GM18519 (cell line): ENCODE results near the gene PPCS.
A peak's percentile ranks its signal among the peaks of the same experiment; 100 is the strongest.

ENCODE experiments used
- ATAC-seq: cut with Tn5 transposase; IDR thresholded peaks from one replicate; pipeline ENCODE4 v1.9.1; 2021; ENCODE audit warnings: mild to moderate bottlenecking, moderate library complexity; ENCODE audit not compliant: unreplicated experiment, low FRiP score

Gene PPCS

DNA sequence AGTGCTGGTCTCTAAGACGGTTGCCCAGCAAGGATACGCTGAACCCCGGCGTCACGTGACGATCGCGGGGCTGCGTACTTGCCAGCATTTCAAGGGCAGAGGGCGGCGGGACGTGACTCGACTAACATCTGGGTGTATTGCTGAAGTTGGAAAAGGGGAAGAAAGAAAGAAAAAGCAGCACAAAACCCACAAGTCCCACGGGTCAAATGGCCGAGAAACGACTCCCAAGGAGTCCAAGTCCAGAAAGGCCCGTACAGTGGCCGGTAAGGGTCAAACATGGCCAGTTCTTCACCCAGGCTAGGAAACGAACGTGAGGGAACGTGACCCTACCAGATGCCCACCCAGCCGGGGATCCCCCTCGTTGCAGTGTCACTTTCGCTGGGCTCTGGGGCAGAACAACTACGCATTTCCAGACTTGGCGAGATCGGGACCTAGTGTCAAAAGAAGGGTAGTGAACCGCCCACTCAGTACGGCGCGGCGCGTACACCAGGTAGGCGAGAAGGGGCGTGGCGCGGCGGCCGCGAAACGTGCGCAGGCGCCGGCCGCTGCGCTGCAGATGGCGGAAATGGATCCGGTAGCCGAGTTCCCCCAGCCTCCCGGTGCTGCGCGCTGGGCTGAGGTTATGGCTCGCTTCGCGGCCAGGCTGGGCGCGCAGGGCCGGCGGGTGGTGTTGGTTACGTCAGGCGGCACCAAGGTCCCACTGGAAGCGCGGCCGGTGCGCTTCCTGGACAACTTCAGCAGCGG lies at the start of gene PPCS, which contains the start of gene ZMYND12:
TSS of gene PPCS (plus strand) at position 534 of the 744 bp plus-strand sequence. CDS start at position 557, 23 bp downstream.
TSS of gene ZMYND12 (minus strand) at position 13 of the 744 bp plus-strand sequence. CDS start 25 bp downstream, outside the sequence.
- peak; percentile 71 for ATAC-seq

DNA sequence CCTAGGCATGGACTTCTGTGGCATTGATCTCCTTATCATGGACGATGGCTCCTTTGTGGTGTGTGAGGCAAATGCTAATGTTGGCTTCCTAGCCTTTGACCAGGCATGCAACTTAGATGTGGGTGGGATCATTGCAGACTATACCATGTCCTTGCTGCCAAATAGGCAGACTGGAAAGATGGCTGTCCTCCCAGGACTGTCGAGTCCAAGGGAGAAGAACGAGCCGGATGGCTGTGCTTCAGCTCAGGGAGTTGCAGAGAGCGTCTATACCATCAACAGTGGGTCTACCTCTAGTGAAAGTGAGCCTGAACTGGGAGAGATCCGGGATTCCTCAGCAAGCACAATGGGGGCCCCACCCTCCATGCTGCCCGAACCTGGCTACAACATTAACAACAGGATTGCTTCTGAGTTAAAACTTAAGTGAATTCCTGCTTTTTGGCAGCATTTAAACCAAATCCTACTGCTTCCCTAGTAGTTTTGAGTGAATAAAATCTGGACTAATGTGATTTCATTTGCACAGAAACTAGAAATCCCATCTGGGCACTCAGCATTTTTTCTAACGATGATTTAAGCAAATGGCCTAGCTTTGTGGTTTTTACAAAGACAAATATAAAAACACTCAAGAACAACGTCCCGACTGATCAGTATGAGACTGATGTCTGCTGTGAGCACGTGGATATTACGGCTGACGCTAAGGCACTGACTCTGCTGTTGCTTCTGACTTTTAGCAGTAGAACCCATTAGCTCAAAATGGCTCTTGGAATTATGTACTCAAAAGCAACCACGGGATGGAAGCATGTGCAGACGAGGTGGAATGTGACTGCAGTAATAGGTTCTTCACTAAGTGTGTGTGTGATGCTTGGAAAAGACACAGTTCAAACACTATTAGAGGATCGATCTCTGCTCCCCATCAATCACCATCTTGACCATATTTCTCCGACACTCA lies 41.5 kb upstream of the PPCS start:
- ATAC-seq, result no peak

DNA sequence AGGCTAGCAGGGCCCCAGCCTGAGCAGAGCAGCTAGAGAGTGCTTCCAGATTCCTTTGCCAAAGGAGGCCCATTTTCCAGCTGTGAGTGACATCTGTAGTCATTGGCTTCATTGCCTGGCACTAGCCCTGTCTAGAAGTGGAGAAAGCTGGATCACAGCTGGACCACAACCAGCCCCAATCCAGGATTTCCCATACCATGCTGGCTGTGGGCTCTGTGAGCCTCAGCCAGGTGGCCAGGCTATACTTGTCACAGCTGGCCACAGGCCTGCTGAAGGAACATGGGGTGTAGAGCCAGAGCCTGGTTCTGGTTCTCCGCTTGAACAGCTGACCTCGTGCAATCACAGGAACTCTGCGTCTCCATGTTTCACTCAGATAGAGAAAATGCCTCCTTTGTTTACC lies 39.2 kb upstream of the PPCS start:
- no peak for ATAC-seq

- ATAC-seq, result no peak
Measured at GRCh38 chr1:42418516-42418915, 37.8 kb upstream of the PPCS start.

DNA sequence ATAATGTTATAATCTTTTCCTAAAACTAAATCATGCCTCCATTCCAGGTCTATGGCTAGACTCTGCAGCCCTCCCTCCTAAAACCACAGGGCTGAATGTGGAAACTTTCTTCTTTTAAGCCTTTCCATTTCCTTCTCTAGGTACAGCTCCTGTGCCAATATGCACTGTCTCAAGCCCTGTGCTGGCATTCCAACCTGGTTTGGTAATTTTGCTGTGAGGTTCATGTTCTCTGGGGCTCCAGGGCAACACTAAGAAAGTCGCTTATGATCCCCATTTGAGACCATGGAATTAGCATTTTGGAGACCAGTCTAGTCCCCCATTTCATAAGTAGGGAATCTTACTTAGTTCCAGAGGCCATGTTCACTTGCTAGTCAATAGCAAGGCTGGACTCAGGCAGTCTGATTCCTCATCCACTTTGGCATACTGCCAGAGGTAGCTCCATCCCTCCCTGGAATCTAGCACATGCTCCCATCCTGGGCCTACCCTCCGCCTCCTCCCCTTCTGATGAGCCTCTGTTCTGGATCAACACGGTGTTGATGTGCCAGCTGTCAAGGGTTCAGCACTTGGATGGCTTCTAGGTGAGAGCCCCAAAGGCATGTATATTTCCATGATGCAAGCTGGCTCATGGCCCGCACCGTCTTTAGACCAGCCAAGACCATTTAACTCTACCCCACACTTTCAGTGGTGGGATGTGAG lies 37.1 kb upstream of the PPCS start:
- ATAC-seq, result no peak

DNA sequence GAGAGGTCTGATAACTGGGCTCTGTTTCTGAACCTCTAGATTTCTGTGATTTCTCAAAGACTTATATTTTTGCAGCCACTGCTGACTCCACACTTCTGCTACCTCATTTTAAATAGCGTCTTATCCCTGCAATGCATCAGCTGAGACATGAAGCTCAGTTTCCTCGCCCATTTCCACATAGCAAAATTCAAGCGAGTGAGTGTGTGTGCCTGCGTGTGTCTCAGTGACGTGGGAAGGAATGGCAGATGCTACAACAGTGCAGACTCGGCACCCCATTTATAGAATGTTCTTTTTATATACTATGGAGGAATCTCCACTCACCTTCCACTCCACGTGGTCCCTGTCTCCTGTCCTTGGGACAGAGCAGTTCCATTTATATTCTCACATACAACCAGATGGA lies 36.2 kb upstream of the PPCS start:
- no peak for ATAC-seq

DNA sequence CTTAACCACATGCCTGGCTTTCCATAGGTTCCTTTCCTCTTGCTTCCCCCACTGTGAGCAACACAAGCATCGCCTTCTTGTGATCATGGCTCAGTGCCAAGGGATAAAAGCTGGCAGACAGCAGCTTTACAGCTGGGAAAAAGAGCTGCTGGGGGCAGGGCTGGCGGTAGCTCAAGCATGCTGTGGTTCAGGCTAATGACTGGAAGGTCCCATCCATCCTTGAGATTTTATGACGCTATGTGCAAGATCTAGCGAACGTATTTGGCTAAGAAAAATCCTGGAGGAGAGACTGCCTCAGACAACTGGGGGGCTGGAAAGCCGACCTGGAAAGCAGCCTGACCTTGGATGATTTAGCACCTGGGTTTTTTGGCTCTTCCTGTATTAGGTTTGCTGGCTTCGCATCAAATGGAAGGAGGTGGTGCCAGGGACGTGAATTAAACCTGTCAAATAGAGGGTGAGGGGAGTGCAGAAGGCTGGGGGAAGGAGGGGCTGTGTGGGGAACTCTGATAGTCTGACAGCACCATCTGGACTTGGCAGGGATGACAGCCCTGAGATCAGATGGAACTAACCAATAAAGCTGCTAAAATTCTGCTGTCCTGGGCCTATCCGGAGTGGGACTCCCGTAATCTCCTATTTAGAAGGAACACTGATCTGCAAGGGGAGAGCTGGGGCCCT lies 35.3 kb upstream of the PPCS start:
- ATAC-seq, result no peak

DNA sequence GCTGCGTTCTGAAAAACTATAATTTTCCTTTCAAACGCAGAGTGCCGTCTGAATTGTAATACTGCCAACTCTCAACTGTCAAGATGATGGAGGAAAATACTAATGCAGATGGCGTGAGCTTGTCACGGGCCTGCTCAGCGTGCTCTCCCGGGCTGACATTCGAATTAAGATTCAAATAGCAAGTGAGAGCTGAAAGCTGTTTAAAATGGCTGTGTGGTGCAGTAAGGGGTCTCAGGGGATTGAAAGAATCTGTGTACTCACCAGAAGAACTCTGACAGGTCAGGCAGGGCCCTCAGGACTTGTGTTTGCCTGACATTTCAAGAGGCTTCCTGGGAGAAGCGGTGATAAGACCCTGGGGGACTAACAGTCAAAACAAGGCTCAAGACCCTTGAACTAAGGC lies 33.6 kb upstream of the PPCS start:
- no peak for ATAC-seq

DNA sequence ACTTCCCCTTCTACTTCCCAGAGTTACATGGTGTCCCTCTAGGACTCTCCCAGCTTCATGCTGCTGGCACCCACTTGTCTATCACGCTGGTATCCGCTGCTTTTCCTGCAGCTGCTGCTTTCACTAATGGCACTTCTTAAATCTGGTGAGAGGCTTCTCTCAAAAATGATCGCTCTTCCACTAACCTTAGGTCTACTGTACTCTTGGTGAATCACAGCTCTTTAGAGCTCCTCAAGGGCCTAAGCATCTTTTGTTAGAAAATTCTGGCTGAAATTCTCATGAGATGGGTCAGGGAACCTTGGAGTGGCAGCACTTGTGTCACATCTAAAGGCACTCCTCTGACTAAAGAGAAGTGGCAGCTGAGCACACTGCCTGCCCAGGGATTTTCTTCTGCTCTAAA lies 32.7 kb upstream of the PPCS start:
- no peak for ATAC-seq

DNA sequence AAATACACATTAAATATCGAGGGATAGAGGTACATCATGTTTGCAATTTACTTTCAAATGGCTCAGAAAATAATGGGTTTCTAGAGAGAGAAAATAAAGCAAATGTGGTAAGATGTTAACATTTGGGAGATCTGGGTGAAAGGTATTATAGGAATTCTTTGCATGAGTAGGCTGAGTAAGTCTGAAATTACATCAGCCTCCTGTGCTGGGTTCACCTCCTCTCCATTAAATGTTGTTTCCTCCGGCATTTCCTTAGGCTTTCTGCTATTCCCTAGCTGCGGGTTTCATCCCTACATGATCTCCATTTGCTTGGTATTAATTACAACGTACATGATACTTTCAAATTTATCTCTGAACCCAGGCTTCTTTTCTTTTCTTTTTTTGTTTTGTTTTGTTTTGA lies 32.1 kb upstream of the PPCS start:
- ATAC-seq, result no peak

GRCh38 chr1:42427240-42427639 lies 29.1 kb upstream of the PPCS start:
- ATAC-seq, result no peak

DNA sequence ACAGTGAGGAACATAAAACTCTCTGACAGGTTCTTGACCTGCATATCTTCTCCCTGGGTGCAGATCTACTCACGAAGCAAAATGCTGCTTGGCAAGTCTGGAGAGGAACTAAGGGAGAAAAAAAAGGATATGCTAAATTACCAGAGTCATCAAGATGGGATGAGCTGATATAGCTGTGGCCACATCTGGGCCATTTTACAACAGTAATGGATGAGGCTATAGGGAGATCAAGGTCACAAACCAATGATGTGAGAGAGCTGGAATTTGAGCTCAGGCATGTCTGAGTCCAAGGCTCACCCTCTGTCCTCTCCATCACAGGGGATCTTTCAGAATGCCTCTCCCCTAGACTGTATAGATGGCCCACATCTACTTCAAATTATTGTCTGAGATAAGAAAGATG lies 26.7 kb upstream of the PPCS start:
- ATAC-seq, result no peak

- no peak for ATAC-seq
Measured at GRCh38 chr1:42430286-42431135, 25.8 kb upstream of the PPCS start.

- no peak for ATAC-seq
Measured at GRCh38 chr1:42431514-42431913, 24.8 kb upstream of the PPCS start.

GRCh38 chr1:42432714-42433113 lies 23.6 kb upstream of the PPCS start:
- ATAC-seq, result no peak

GRCh38 chr1:42433369-42433768 lies 23.0 kb upstream of the PPCS start:
- no peak for ATAC-seq

DNA sequence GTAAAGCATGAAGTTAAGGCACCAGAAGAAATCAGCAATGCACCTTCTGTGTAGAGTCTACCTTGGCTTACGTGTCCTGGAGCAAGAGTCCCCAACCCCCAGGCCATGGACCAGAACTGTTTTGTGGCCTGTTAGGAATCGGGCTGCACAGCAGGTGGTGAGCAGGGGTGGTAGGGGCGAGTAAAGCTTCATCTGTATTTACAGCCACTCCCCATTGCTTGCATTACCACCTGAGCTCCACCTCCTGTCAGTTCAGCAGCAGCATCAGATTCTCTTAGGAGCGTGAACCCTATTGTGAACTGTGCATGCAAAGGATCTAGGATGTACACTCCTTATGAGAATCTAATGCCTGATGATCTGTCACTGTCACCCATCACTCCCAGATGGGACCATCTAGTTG lies 22.0 kb upstream of the PPCS start:
- no peak for ATAC-seq

DNA sequence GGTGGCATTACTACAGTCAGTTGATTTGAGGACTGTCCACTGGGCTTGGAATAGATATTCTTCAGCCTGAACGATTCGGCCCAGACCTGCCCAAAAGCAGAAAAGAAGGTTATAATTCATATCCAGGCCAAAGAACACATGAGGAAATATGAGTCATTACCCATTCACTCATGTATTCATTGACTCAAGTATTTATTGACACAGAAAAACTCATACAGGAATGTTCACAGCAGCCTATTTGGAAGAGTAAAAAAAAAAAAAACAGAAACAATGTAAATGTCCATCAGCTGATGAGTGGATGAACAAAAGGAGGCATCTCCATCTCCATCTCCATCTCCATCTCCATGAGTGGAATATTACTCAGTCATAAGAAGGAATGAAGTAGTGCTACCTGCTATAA lies 16.4 kb upstream of the PPCS start:
- no peak for ATAC-seq

- no peak for ATAC-seq
Measured at GRCh38 chr1:42442662-42443061, 13.7 kb upstream of the PPCS start.
